Suprapubic skin (tissue), 4 donors: ENCODE measurements around the gene MAML1. TPM values are rescaled to one million over a fixed set of nuclear protein-coding genes. Genes with fewer than 3 reads are reported as not detected.
A peak's percentile ranks its signal among the peaks of the same experiment; 100 is the strongest.

Experiments
- DNase-seq, 2 donors: peaks; one replicate each; pipeline ENCODE4 v3.0.0-alpha.2; 2019; ENCODE audit warnings: low spot score in 2 of 2
- H3K27ac ChIP-seq: fragments of 200-600 bp; sonication (generic); one replicate; pipeline ENCODE4 v1.5.1; 2019
- H3K27me3 ChIP-seq: fragments of 200-600 bp; sonication (generic); one replicate; pipeline ENCODE4 v1.5.1; 2019
- H3K36me3 ChIP-seq: fragments of 200-600 bp; sonication (generic); one replicate; pipeline ENCODE4 v1.5.1; 2019
- H3K4me1 ChIP-seq: fragments of 200-600 bp; sonication (generic); one replicate; pipeline ENCODE4 v1.5.1; 2019
- H3K4me3 ChIP-seq: fragments of 200-600 bp; sonication (generic); one replicate; pipeline ENCODE4 v1.5.1; 2019; ENCODE audit warnings: mild to moderate bottlenecking
- H3K9me3 ChIP-seq: fragments of 200-600 bp; sonication (generic); one replicate; pipeline ENCODE4 v1.5.1; 2019
- EP300 ChIP-seq: sonication (generic); formaldehyde crosslinking; IDR thresholded peaks from one replicate; pipeline ENCODE4 v1.6.1; 2017; ENCODE audit warnings: antibody characterized with exemption
- POLR2A ChIP-seq, 2 donors: fragments of 450-650 bp; IDR thresholded peaks; one replicate each; pipeline ENCODE4 v1.6.1; 2017; ENCODE audit warnings: antibody characterized with exemption in 2 of 2, mild to moderate bottlenecking in 2 of 2, moderate library complexity in 2 of 2
- POLR2AphosphoS5 ChIP-seq, 3 donors: sonication (generic); formaldehyde crosslinking; IDR thresholded peaks; one replicate each; pipeline ENCODE4 v1.6.1; 2017; ENCODE audit warnings: antibody characterized with exemption in 3 of 3
- WGBS: methylation state at CpG from one replicate; pipeline ENCODE4 v1.1.5; 2018; 5-methylcytosine and 5-hydroxymethylcytosine counted together
- total RNA-seq, 4 donors: library from RNA; depleted of rRNA; stranded (reverse); fragments of >200 nt; gene quantifications; one replicate each; pipeline ENCODE4 v1.1.0, GENCODE V29; 2016
- TF ChIP-seq, protein P1 (sequence below), 2 donors: fragments of 200-600 bp in 1 of 2; fragments of 450-650 bp in 1 of 2; sonication (generic) in 1 of 2; IDR thresholded peaks; one replicate each; pipeline ENCODE4 v1.5.1; 2016 to 2019; ENCODE audit warnings: antibody characterized with exemption in 2 of 2, mild to moderate bottlenecking in 1 of 2, moderate library complexity in 1 of 2

The MAML1 gene
- total RNA-seq, 4 donors from 2014 or later = 26.5 to 45.0 (median 38.6) TPM

DNA sequence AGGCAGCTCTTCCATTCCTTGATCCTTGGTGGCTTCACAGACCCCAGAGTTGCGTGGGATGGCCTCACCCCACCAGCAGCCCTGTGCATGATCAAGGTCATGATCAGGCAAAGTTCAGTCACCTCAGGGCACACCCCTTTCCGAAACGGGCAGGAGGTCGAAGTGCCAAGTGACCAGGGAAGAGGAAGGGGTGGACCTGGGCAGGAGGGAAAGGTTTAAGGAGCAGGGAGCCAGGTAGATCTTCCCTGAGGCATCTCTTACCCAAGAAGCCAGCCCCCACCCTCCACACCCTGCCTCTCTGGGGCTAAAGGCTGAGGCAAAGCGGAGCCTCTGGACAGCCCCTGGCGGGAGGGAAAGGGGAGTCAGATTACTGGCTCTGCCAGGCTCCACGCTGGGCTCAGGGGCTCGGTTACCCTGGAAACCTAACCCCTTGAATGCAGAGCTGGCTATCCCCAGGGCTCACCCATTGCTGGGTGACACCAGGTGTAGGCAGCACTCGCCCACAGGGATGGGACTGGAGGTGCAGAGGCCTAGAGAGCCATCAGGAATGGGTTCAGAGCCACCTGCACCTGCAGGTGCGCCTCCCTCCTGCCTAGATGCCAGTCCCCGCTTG, 70.4 kb downstream of the MAML1 start:
- Histone ChIP-seq H3K4me3 (no peak overlapping the region), H3K4me1 (peaks cover 53% of the 10 kb centered on the region), H3K27me3 (no peaks in the 10 kb centered on the region), H3K36me3 (peaks cover 33% of the 10 kb centered on the region), H3K9me3 (no peaks in the 10 kb centered on the region), H3K27ac (peak overlapping the region; percentile 30)
- TF ChIP-seq, protein P1, sequence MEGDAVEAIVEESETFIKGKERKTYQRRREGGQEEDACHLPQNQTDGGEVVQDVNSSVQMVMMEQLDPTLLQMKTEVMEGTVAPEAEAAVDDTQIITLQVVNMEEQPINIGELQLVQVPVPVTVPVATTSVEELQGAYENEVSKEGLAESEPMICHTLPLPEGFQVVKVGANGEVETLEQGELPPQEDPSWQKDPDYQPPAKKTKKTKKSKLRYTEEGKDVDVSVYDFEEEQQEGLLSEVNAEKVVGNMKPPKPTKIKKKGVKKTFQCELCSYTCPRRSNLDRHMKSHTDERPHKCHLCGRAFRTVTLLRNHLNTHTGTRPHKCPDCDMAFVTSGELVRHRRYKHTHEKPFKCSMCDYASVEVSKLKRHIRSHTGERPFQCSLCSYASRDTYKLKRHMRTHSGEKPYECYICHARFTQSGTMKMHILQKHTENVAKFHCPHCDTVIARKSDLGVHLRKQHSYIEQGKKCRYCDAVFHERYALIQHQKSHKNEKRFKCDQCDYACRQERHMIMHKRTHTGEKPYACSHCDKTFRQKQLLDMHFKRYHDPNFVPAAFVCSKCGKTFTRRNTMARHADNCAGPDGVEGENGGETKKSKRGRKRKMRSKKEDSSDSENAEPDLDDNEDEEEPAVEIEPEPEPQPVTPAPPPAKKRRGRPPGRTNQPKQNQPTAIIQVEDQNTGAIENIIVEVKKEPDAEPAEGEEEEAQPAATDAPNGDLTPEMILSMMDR (IDR thresholded peaks at IDR 0.05) = no peak
- no peak for TF ChIP-seq POLR2A (IDR thresholded peaks at IDR 0.05)
- TF ChIP-seq EP300 = no peak
- no peak for TF ChIP-seq POLR2AphosphoS5 (IDR thresholded peaks at IDR 0.05)
- DNase-seq = no peak
- WGBS = 44% methylated on average over 5 of the region's 11 CpGs

DNA sequence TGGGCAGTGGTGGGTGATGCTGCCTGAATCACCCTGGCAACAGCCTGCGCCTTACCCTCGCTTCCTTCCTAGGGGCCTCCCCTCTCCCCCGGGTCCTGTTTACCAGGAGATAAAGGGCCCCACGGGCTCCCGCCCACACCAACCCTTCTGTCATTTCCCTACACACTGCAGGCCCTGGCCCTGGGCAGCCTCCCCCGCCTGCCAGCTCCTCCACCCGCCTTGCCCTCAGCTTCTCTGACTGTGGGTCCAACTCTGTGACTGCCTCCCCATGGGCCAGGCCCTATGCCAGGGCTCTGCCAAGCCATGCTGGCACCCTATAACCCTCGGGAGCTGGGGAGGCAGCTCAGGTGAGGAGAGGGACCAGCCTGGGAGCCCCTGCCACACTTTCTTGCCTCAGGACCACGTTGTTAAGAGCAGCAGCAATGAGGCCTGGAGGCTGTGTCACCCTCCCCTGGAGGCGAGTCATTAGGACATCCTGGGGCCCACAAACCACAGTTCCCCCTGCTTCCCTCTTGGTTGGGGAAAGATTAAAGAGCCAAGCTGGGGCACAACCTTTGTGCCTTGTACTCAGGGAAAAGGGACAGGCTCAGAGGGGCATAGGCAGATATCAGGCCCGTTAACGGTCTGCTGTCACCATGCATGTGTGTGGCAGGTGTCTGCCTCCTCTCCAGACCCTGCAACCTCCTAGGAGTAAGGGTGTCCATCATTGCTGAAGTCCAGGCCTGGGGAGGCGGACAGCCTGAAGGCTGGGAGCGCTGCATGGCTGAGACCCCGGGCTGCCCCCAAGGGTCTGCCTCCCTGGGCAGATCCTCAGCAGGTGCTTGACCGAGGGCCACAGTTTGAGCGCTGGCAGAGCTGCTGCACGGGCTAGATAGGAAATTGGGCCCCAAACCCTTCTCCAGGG, 71.3 kb downstream of the MAML1 start:
- Histone ChIP-seq H3K27ac (peak overlapping the region; percentile 30), H3K4me1 (peaks cover 54% of the 10 kb centered on the region), H3K4me3 (no peak overlapping the region), H3K9me3 (no peaks in the 10 kb centered on the region), H3K36me3 (peaks cover 24% of the 10 kb centered on the region), H3K27me3 (no peaks in the 10 kb centered on the region)
- peak in 1 of 2 donors; percentile 77 for DNase-seq
- TF ChIP-seq POLR2A (IDR thresholded peaks at IDR 0.05) (no peak), EP300 (no peak), POLR2AphosphoS5 (IDR thresholded peaks at IDR 0.05) (no peak)
- TF ChIP-seq, protein P1 (IDR thresholded peaks at IDR 0.05) = no peak
- 65% methylated on average over 15 of the region's 18 CpGs for WGBS

DNA sequence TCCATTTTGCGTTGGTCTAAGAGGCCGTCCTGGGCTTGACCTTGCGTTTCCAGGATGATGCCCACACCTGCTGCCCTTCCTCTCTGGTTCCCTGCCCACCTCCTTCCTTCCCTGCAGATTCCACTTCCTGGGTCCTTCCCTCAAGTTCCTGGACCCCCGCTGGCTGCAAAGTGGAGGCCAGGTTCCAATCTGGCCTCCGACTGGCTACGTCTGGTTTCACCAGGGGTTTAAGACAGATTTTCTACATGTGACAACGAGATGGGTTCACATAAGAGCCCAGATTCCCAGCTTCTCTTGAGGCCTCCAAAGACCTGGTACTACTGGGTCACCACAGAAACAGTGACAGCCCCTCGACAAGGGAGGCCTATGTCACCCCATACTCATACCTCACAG, 71.9 kb downstream of the MAML1 start:
- peak overlapping the region; percentile 96 for H3K4me3 ChIP-seq
- no peaks in the 10 kb centered on the region for H3K27me3 ChIP-seq
- H3K27ac ChIP-seq = no peak overlapping the region
- DNase-seq = no peak
- H3K36me3 ChIP-seq = peaks cover 18% of the 10 kb centered on the region
- TF ChIP-seq, protein P1 (IDR thresholded peaks at IDR 0.05) = no peak
- TF ChIP-seq POLR2A (IDR thresholded peaks at IDR 0.05) (no peak), EP300 (no peak), POLR2AphosphoS5 (IDR thresholded peaks at IDR 0.05) (no peak)
- no peaks in the 10 kb centered on the region for H3K9me3 ChIP-seq
- WGBS = 81% methylated on average over 8 of the region's 8 CpGs
- peaks cover 54% of the 10 kb centered on the region for H3K4me1 ChIP-seq

DNA sequence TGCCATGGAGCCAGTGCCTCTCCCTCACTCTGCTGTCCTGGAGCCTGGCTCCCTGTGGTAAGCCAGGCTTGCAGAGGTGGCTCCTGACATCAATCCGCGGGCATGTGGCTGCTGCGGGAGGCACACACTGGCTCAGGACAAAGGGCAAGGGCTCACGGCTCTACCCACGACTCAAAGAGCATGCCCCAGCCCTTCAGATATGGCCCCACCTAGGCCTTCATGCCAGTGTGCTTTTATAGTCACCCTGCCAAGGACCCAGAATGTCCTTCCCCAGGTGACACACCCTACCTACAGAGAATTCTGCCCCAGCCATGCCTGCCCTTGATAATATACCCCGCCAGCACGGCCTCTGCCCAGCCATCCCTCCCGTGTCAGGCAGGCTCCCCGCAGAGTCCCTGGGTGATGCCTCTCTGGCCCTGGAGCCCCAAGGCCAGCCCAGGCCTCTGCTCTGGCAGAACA, 72.5 kb downstream of the MAML1 start:
- peaks cover 12% of the 10 kb centered on the region for H3K36me3 ChIP-seq
- no peaks in the 10 kb centered on the region for H3K27me3 ChIP-seq
- H3K4me1 ChIP-seq = peaks cover 54% of the 10 kb centered on the region
- peak overlapping the region; percentile 96 for H3K4me3 ChIP-seq
- TF ChIP-seq, protein P1 (IDR thresholded peaks at IDR 0.05) = no peak
- TF ChIP-seq EP300 (no peak), POLR2A (IDR thresholded peaks at IDR 0.05) (no peak), POLR2AphosphoS5 (IDR thresholded peaks at IDR 0.05) (no peak)
- H3K27ac ChIP-seq = peak overlapping the region; percentile 95
- no CpG with 5 or more reads among the region's 9 CpGs for WGBS
- peak in 1 of 2 donors; percentile 71 for DNase-seq
- H3K9me3 ChIP-seq = no peaks in the 10 kb centered on the region
